Right cardiac atrium (tissue), 5 donors: Measurements from ENCODE around the gene PRM1. TPM values are rescaled to one million over a fixed set of nuclear protein-coding genes. Genes with fewer than 3 reads are reported as not detected.

ENCODE experiments used
- ATAC-seq, 2 donors: fragments of 200-7000 bp; cut with Tn5 transposase; one replicate each; pipeline versions ENCODE4 v1.8.0 to v1.9.1; 2020; ENCODE audit warnings: moderate library complexity in 2 of 2, mild to moderate bottlenecking in 1 of 2
- DNase-seq, 3 donors: peaks; one replicate each; pipeline ENCODE4 v3.0.0-alpha.2; 2020
- H3K27ac ChIP-seq: one replicate; pipeline ENCODE4 v1.5.1; 2013; ENCODE audit warnings: mild to moderate bottlenecking, low read length, control low read depth, moderate library complexity
- H3K27me3 ChIP-seq: one replicate; pipeline ENCODE4 v1.6.1; 2013; ENCODE audit not compliant: control insufficient read depth, insufficient read depth
- H3K4me1 ChIP-seq: one replicate; pipeline ENCODE4 v1.6.1; 2013; ENCODE audit warnings: low read length; ENCODE audit not compliant: control insufficient read depth, insufficient read depth
- H3K4me3 ChIP-seq: one replicate; pipeline ENCODE4 v1.5.1; 2013; ENCODE audit warnings: low read length, control low read depth
- H3K9me3 ChIP-seq: one replicate; pipeline ENCODE4 v1.6.1; 2013; ENCODE audit warnings: low read length; ENCODE audit not compliant: control insufficient read depth
- WGBS: extraction: QIAGEN DNeasy Blood & Tissue Kit; methylation state at CpG from one replicate; pipeline ENCODE4 v1.1.7; 2013; 5-methylcytosine and 5-hydroxymethylcytosine counted together
- intact Hi-C, 4 donors: fragments of 100-400 bp; cut with DNase I; formaldehyde crosslinking; loops; one replicate each; pipeline versions ENCODE4 v1.11.0 to v1.14.0; 2022 to 2023
- polyA plus RNA-seq: library from polyadenylated mRNA; stranded (reverse); fragments of 200-250 nt; gene quantifications from one replicate; pipeline ENCODE4 v1.2.3, GENCODE V29; 2013
- total RNA-seq, 4 donors: library from RNA; stranded (reverse); fragmentation: NEBNext Ultra II Directional; extraction: Animal tissue kit (Norgen Biotek cat#: 25700); gene quantifications; one replicate each; pipeline ENCODE4 v1.2.1, GENCODE V29; 2021
- donor health status: healthy with polysubstance abuse.
- donor health status: DM: no; HTN: yes; CAD: no.
- donor health status: DM: no; HTN: no; CAD: no.
- donor health status: DM: no; HTN: yes; CAD: no; lungs with severe emphysema.
- donor health status: DM: yes; HTN: yes; CAD: no.

The PRM1 gene
- total and polyA plus RNA-seq, 5 donors, result not detected

DNA sequence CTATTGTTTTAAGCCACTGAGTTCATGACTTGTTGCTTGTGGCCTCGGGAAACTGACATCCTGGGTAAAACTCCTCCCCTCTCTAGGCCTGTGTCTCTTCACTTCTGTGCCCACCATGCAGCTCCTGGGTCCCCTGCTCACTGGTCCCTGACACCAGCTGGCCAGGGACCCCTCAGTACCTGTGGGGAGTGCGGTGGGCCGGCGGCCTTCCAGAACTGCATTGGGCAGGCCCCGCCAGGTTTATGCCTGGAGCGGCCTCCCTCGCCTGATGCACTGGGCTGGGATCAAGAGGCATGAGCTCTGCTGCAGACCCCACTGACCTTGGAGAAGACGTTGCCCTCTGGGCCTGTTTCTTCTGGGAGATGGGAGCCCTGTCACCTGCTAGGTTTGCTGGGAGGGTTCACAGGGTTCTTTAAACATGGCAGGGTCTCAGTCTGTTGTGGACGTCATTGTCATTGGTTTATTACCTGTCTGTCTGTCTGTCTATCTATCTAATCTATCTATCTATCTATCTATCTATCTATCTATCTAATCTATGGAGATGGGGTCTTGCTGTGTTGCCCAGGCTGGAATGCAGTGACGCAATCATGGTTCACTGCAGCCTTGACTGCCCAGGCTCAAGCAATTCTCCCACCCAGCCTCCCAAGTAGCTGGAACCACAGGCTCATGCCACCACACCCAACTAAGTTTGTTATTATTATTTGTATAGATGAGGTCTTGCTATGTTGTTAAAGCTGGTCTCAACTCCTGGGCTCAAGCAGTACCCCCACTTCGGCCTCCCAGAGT, 42.6 kb upstream of the PRM1 start:
- DNase-seq (no peak), ATAC-seq (no peak)
- 90% methylated on average over 11 of the region's 11 CpGs for WGBS
- Histone ChIP-seq H3K27me3 (no peaks in the 10 kb centered on the region), H3K9me3 (no peaks in the 10 kb centered on the region), H3K4me3 (no peak overlapping the region), H3K27ac (no peak overlapping the region), H3K4me1 (no peaks in the 10 kb centered on the region)
- intact Hi-C loops, result no loop called here

DNA sequence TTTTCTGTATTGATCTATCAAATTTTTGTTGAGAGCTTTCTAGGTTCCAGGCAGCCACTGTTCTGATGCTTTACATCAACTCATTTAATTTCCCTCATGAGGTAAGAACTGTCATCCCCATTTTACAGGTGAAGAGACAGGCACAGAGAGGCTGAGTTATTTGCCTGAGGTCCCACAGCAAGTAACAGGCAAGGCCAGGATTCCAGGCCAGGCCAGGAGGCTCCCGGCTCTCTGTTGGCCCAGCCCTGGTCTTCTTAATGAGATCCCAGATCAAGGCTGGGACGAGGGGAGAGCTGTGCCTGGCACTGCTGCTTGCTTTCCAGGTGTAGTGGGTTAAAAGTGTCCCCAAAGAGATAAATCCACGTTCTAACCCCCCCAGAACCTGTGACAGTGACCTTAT, 41.7 kb upstream of the PRM1 start:
- 85% methylated on average over 3 of the region's 3 CpGs for WGBS
- Histone ChIP-seq H3K27ac (no peak overlapping the region), H3K4me3 (no peak overlapping the region), H3K9me3 (no peaks in the 10 kb centered on the region), H3K4me1 (no peaks in the 10 kb centered on the region), H3K27me3 (no peaks in the 10 kb centered on the region)
- DNase-seq (no peak), ATAC-seq (no peak)
- intact Hi-C loops, result no loop called here

DNA sequence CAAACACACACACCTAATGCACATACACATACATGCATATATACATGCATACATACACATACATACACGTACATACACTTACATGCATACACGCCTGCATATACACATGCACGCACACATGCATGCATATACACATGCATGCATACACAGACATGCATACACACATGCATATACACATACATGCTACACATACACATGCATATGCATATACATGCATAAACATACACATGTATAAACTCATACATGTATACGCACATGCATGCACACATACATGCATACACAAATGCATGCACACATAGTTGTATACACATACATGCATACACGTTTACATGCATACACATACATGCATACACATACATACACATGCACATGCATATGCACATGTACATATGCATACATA, 40.5 kb upstream of the PRM1 start:
- Histone ChIP-seq H3K27ac (no peak overlapping the region), H3K27me3 (no peaks in the 10 kb centered on the region), H3K4me3 (no peak overlapping the region), H3K4me1 (no peaks in the 10 kb centered on the region), H3K9me3 (no peaks in the 10 kb centered on the region)
- 71% methylated on average over 5 of the region's 5 CpGs for WGBS
- intact Hi-C loops, result no loop called here
- DNase-seq (no peak), ATAC-seq (no peak)

DNA sequence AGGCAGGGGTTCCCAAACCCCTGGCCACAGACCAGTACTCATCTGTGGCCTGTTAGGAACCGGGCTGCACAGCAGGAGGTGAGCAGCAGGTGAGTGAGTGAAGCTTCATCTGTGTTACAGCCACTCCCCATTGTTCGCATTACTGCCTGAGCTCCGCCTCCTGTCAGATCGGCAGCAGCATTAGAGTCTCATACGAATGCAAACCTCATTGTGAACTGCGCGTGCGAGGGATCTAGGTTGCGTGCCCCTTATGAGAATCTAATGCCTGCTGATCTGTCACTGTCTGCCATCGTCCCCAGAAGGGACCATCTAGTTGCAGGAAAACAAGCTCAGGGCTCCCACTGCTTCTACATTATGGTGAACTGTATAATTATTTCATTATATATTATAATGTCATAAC, 39.0 kb upstream of the PRM1 start:
- no peak overlapping the region for H3K4me3 ChIP-seq
- ATAC-seq (no peak), DNase-seq (no peak)
- H3K4me1 ChIP-seq, result no peaks in the 10 kb centered on the region
- 83% methylated on average over 10 of the region's 10 CpGs for WGBS
- no peaks in the 10 kb centered on the region for H3K27me3 ChIP-seq
- H3K27ac ChIP-seq, result no peak overlapping the region
- H3K9me3 ChIP-seq, result no peaks in the 10 kb centered on the region
- intact Hi-C loops, result no loop called here

DNA sequence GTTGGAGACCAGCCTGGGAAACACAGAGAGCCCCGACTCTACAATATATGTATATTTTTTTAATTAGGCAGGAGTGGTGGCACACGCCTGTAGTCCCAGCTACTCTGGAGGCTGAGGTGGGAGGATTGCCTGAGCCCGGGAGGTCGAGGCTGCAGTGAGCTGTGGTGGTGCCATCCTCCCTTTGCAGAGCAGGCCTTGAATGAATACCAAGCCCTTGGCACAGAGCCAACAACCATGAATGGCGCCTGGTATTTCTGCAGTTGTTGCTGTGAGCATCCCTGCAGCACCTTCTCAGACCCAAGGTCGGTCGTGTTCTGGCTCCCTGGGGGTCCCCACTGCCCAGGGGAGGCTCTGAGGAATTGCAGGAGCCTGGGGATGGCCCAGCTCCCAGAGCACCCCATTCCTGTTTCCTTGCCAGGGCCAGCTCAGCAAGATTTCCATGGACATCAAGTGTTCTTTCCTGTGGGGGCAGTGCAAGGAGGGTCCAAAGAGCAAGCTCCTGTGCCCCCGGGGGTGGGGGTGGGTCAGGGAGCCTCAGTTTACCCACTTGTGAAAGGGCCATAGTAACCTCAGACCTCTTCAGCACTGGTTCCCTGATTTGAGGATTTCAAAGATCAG, 38.5 kb upstream of the PRM1 start:
- WGBS, result 60% methylated on average over 8 of the region's 8 CpGs
- Histone ChIP-seq H3K27me3 (no peaks in the 10 kb centered on the region), H3K4me1 (no peaks in the 10 kb centered on the region), H3K27ac (no peak overlapping the region), H3K4me3 (no peak overlapping the region), H3K9me3 (no peaks in the 10 kb centered on the region)
- no peak for DNase-seq
- intact Hi-C loops, result no loop called here
- ATAC-seq, result no peak

DNA sequence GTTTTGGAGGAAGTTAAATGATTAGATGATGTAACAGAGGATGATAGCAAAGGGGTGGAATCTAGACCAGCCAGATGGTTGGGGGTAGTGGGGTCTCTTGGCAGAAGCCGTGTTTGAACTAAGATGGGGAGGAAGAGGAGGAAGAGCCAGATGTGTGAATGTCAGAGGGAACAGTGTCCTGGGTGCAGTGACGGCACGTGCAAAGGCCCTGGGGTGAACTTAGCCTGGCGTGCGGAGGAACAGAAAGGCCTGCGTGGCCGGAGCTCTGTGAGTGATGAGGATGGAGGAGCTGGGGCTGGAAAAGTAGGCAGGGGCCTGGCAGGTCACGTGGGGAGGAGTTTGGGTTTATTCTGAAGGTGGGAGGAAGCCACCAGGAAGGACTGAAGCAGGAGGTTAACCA, 37.7 kb upstream of the PRM1 start:
- intact Hi-C loops, result no loop called here
- DNase-seq, result no peak
- Histone ChIP-seq H3K9me3 (no peaks in the 10 kb centered on the region), H3K4me3 (no peak overlapping the region), H3K4me1 (no peaks in the 10 kb centered on the region), H3K27ac (no peak overlapping the region), H3K27me3 (no peaks in the 10 kb centered on the region)
- ATAC-seq, result no peak
- WGBS, result 91% methylated on average over 8 of the region's 8 CpGs

DNA sequence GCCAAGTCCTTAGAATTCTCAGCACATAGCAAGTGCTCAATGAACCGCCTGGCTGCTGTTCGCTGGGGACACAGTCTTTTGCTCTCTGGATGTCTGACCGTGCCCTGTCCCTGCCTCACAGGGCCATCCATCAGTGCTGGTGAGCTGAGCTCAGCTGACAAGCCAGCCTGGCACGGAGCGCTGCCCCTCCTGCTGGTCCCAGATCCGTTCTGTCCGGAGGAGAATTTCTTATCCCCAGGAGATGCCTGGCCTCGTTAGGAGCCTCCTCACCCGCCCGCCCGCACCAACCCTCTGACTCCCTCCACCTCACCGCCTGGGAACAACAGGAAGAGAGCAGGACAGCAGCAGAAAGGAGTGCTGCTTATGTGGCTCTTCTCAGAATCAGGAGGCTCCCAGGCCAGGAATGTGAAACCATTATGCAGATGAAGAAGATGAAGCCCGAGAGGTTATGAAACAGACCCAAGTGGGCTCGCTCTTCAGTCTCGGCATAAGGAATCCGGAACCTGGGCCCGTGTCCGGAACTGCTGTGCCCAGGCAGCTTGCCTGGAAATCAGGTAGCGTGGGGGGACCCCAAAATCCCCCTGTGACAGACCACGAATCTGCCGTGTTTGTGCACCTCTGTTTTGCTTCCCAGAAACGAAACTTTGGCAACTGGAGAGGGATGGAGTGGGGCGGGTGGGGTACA, 35.3 kb upstream of the PRM1 start:
- no peaks in the 10 kb centered on the region for H3K27me3 ChIP-seq
- no peaks in the 10 kb centered on the region for H3K9me3 ChIP-seq
- 67% methylated on average over 23 of the region's 23 CpGs for WGBS
- H3K27ac ChIP-seq, result no peak overlapping the region
- DNase-seq (no peak), ATAC-seq (no peak)
- no peaks in the 10 kb centered on the region for H3K4me1 ChIP-seq
- intact Hi-C loops, result no loop called here
- H3K4me3 ChIP-seq, result no peak overlapping the region

DNA sequence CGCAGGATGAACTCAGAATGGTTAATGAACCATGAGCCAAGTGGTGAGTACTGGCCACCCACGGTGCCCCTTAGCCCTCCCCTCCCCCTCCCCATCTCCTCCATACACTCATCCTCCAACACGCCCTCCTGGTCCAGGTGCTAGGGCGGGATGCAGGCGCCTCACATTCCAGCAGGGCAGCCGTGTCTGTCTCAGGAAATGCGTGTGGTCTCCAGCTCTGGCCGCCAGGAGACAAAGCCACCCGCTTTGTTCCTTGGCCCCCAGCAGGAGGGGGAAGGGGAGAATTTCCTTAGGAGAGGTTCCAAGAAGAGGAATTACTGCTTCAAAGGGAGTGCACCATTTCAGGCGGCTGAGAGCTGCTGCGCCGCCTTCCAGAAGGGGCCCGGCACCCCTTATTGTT, 34.4 kb upstream of the PRM1 start:
- ATAC-seq (no peak), DNase-seq (no peak)
- H3K27ac ChIP-seq, result no peak overlapping the region
- H3K4me3 ChIP-seq, result no peak overlapping the region
- H3K27me3 ChIP-seq, result no peaks in the 10 kb centered on the region
- no peaks in the 10 kb centered on the region for H3K4me1 ChIP-seq
- 46% methylated on average over 13 of the region's 13 CpGs for WGBS
- intact Hi-C loops, result no loop called here
- no peaks in the 10 kb centered on the region for H3K9me3 ChIP-seq

DNA sequence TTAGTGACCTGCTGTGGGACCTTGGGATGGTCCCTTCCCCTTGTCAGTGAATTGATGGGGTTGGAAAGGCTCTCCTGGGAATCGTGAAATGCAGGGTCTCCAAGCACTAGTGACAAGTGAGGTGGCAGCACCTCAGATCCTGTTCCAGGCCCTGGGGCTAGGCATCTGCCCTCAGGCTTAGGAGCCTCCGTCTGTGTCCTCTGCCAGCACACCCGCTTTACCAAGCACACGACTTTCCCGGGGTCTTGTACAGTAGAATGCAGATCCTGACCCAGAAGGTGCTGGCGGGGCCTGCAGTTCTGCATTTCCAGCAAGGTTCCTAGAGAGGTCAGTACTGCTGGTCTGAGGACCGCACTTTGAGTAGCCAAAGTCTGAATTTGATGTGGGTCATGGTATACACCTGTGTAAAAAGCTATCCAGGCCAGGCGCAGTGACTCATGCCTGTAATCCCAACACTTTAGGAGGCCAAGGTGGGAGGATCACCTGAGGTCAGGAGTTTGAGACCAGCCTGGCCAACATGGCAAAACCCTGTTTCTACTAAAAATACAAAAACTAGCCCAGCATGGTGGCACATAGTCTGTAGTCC, 33.3 kb upstream of the PRM1 start:
- H3K27me3 ChIP-seq, result no peaks in the 10 kb centered on the region
- 92% methylated on average over 8 of the region's 8 CpGs for WGBS
- H3K4me1 ChIP-seq, result no peaks in the 10 kb centered on the region
- intact Hi-C loops, result no loop called here
- H3K4me3 ChIP-seq, result no peak overlapping the region
- H3K27ac ChIP-seq, result no peak overlapping the region
- no peaks in the 10 kb centered on the region for H3K9me3 ChIP-seq
- DNase-seq (no peak), ATAC-seq (no peak)

DNA sequence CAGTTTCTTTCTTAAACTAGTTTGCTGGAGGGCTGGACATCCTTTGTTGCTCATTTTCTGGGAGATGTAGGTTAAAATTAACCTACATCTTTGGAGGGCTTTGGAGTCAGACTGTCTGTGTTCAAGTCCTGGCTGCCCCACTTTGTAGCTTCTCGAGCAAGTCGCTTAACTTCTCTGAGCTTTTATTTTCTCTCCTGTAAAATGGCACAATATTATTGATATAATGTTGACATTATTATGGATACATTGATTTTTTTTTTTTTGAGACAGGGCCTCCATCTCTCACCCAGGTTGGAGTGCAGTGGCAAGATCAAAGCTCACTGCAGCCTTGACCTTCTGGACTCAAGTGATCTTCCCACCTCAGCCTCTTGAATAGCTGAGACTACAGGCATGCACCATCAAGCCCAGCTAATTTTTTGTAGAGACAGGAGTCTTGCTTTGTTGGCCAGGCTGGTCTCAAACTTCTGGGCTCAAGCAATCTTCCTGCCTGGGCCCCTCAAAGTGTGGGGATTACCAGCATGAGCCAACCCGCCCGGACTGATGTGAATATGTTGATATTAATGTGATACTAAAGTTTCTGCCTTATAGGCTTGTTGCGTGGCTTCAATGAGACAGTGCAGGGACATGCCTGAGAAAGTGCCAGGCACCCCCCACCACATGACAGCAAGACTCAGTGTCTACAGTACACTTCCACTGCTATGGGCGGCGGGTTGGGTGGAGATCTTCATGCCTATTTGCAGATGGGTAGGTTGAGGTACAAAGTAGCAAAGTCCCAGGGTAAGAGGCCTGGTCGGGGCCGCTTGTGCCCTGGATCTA, 32.6 kb upstream of the PRM1 start:
- Histone ChIP-seq H3K9me3 (no peaks in the 10 kb centered on the region), H3K27me3 (no peaks in the 10 kb centered on the region), H3K4me3 (no peak overlapping the region), H3K4me1 (no peaks in the 10 kb centered on the region), H3K27ac (no peak overlapping the region)
- WGBS, result 96% methylated on average over 9 of the region's 9 CpGs
- ATAC-seq (no peak), DNase-seq (no peak)
- intact Hi-C loops, result no loop called here
